ENCODE measurements around the gene ELOVL6.

Gene ELOVL6

GRCh38 chr4:110130576-110131358 is 67.6 kb downstream of the ELOVL6 start:
- peak overlapping the region; percentile 61 for H3K27ac ChIP-seq
- peak; percentile 63 for DNase-seq (ENCODE audit: low read depth, low spot score)

- DNase-seq (ENCODE audit: low read depth, low spot score), result no peak
- peak overlapping the region; percentile 61 for H3K27ac ChIP-seq
Measured at GRCh38 chr4:110129544-110129943, 68.9 kb downstream of the ELOVL6 start.

DNA sequence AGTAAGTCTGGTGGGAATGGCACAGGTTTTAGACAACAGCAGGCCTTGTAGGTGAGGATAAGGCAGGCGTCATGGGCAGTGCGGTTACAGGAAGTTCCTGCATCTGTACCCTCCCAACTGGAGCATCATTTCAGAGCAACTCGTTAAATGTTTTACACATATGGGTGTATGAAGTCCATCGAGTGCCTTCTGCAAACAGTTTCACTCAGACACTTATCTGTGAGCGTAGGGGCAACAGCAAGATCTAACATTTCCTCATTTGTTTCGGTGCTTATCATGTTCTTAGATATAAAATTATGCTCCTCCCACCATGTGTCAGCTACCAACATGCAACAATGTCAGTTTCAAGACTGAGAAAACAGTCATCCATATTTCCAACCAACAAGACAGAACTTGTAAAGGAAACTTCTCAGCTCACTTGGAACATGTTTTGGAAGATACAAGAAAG is 69.9 kb downstream of the ELOVL6 start:
- DNase-seq (ENCODE audit: low read depth, low spot score), result peak; percentile 83
- H3K27ac ChIP-seq, result peak overlapping the region; percentile 61

- DNase-seq (ENCODE audit: low read depth, low spot score), result no peak
Measured at GRCh38 chr4:110128029-110128428, 70.4 kb downstream of the ELOVL6 start.

DNA sequence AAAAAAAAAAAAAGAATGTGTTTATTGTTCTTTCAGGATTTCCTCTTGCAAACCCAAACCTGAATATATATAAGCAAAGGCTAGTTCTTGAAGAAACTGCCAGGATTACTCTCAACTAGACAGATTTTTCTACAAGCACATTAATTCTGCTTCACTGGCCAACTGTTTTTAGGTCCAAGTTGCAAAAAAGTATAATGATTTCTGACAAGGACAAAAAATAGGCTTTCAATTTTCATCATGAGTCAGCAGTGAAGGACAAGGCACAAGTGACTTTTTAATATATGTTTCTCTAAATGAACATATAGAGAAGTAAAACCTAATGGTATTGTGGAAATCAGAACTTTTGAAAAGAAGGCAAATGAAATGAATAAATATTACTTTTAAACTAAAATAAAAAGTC is 73.7 kb downstream of the ELOVL6 start:
- DNase-seq (ENCODE audit: low read depth, low spot score), result no peak
- H3K27ac ChIP-seq, result no peak overlapping the region

More at GRCh38 chr4:110128029-110128428, 70.4 kb downstream of the ELOVL6 start:
- peak overlapping the region; percentile 61 for H3K27ac ChIP-seq

DNA sequence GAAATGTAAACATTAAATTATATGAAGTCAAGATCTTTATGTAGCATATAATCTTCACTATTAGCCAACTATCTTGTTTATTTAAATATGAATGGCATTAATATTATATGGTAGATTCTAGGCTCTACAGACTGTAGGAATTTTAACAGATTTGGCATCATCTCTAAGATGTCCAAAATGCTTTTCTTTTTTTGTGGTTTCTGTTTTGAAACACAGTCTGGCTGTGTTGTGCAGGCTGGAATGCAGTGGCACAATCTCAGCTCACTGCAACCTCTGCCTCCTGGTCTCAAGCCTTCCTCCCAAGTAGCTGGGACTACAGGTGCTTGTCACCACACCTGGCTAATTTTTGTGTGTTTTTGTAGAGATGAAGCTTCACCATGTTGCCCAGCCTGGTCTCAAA is 76.2 kb downstream of the ELOVL6 start:
- no peak for DNase-seq (ENCODE audit: low read depth, low spot score)

DNA sequence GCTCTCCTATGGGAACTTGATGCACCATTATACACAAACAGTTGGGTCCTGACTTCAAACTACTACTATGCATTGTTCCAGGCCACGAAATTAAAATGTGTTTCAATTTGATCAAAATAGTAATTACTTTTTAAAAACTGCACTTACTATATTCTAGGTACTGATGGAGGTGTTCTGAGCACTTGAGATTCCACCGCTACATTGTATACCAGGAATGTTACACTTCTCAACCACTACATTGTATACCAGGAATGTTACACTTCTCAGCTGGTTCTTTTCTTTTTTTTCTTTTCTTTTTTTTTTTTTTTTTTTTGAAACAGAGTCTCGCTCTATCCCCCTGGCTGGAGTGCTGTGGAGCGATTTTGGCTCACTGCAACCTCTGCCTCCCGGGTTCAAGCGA is 77.9 kb downstream of the ELOVL6 start:
- no peak for DNase-seq (ENCODE audit: low read depth, low spot score)
- H3K27ac ChIP-seq, result peak overlapping the region; percentile 66

More for the DNA sequence above, 76.2 kb downstream of the ELOVL6 start:
- H3K27ac ChIP-seq, result no peak overlapping the region

GRCh38 chr4:110119880-110120279 is 78.5 kb downstream of the ELOVL6 start:
- DNase-seq (ENCODE audit: low read depth, low spot score), result no peak
- peak overlapping the region; percentile 66 for H3K27ac ChIP-seq

- peak; percentile 50 for DNase-seq (ENCODE audit: low read depth, low spot score)
- H3K27ac ChIP-seq, result peak overlapping the region; percentile 66
Measured at GRCh38 chr4:110119337-110119736, 79.1 kb downstream of the ELOVL6 start.

DNA sequence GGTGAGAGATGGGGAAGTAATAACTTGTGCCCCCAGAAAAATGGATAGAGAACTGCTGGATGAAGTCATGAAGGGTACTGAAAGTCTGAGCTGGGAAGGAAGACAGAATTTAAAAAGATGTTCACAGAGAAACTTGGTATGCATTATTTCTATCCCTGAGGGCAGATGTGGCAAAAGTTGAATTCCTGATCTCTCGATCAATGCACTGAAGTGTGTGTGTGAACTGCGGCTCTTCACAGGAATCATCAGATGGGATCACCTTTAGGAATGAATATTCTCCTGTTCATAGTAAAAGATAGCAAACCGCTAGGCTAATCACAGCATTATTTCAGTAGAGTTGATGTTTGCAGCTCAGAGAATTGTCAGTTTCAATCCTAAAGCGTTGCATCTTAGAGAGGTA is 86.4 kb downstream of the ELOVL6 start:
- no peak for DNase-seq (ENCODE audit: low read depth, low spot score)
- no peak overlapping the region for H3K27ac ChIP-seq

- no peak for DNase-seq (ENCODE audit: low read depth, low spot score)
- no peak overlapping the region for H3K27ac ChIP-seq
Measured at GRCh38 chr4:110109455-110109854, 89.0 kb downstream of the ELOVL6 start.

- no peak for DNase-seq (ENCODE audit: low read depth, low spot score)
- H3K27ac ChIP-seq, result no peak overlapping the region
Measured at GRCh38 chr4:110108960-110109359, 89.5 kb downstream of the ELOVL6 start.

DNA sequence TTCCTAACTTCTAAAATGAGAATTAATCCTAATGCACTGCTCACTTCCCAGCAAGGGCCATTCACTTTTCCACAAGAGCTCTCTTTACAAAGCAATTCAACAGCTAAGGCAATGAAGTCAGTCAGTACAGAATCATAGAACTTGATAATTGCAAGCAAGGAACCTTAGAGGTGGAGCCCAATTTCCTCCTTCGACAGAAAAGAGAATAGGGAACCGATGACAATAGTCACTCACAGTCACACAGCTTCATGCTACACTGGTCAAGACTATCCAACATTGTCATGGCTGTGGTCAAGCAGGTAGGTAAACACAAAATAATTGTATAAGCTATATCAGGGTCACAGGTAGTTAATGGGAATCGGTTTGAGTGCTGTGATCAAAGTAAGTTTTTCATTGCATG is 90.0 kb downstream of the ELOVL6 start:
- H3K27ac ChIP-seq, result peak overlapping the region; percentile 3
- no peak for DNase-seq (ENCODE audit: low read depth, low spot score)

- DNase-seq (ENCODE audit: low read depth, low spot score), result no peak
- peak overlapping the region; percentile 3 for H3K27ac ChIP-seq
Measured at GRCh38 chr4:110107866-110108265, 90.5 kb downstream of the ELOVL6 start.

DNA sequence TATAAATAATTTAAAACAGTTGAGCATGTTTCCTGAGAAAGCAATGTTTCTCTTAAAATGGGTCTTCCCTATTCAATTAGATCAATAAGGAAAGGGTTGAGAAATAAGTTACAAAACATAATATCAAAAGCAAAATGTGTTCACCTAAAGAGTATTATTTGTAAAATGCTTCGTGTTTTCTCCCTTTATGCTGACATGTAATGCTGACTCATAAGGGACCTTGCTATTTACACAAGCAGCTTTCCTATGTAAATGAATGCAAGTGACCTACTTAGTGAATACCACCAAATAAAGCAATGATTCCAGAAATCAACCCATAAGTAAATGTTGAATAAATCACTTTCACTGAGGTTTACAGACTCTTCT is 91.5 kb downstream of the ELOVL6 start:
- DNase-seq (ENCODE audit: low read depth, low spot score), result no peak
- H3K27ac ChIP-seq, result peak overlapping the region; percentile 51

- DNase-seq (ENCODE audit: low read depth, low spot score), result no peak
- no peak overlapping the region for H3K27ac ChIP-seq
Measured at GRCh38 chr4:110104661-110105060, 93.8 kb downstream of the ELOVL6 start.

GRCh38 chr4:110099638-110100037 is 98.8 kb downstream of the ELOVL6 start:
- no peak overlapping the region for H3K27ac ChIP-seq
- DNase-seq (ENCODE audit: low read depth, low spot score), result no peak

DNA sequence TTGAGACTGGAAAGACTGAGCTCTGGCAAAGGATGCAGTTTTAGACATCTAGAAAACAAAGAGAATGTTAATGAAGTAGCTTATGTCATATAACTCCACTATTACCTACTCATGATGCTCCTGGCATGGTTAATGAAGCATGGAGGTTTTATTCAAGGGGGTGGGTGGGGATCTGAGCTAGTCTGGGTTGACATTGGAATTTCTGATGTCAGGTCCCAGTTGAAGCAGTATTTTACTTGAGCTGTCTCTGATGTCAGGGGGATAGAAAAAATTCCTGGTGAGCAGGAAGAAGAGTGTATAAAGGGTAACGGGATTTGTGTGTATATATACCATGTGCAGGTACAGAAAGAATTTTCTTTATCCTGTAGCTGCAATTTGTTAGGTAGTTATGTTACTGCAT is 102.0 kb downstream of the ELOVL6 start:
- DNase-seq (ENCODE audit: low read depth, low spot score), result no peak
- H3K27ac ChIP-seq, result no peak overlapping the region

GRCh38 chr4:110092646-110093045 is 105.8 kb downstream of the ELOVL6 start:
- DNase-seq (ENCODE audit: low read depth, low spot score), result no peak
- peak overlapping the region; percentile 94 for H3K27ac ChIP-seq

DNA sequence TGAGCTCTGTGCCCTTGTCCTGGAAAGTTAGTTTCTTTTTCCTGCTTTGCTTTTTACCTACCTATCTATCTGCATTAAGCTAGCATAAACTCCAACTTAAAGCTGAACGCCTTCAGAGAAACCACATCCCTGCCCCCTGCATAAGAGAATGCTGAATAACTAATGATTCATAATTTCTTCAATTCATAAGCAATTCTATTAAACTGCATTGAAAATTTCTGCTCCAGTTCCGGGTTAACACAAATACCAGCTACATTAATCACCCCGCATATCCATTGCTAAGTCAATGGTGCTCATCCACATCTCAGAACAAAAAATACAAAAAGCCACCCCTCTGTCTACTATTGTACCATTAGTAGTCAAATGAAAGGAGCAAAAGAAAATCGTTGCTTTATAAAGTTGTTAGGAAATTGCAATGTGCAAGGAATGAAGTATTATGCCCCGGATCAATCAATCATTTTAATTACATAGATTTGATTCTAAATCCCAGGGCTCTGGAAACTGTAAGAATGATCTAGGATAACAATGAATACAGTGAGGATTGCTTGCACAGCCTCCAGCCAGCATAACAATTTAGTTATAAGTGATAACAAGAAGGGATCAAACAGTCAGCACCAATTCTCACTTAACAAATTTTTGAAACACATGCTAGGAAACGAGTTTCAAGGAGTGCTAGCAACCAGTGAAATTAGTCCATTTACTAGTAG is 106.8 kb downstream of the ELOVL6 start:
- H3K27ac ChIP-seq, result peak overlapping the region; percentile 94
- peak; percentile 36 for DNase-seq (ENCODE audit: low read depth, low spot score)

DNA sequence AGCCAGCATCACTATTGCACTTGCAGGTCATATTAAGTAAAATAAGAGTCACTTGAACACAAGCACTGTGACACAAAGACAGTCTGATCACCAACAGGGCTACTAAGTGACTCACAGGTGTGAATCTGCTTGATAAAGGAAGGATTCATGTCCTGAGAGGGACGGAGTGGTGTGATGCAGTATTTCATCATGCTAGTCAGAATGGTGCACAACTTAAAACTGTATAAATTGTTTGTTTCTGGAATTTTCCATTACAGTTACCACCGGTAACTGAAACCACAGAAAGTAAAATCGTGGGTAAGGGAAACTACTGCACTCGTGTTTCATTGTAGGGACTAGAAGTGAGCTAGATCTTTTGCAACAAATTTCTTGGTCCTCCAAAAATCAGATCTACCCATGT is 109.7 kb downstream of the ELOVL6 start:
- peak overlapping the region; percentile 94 for H3K27ac ChIP-seq
- no peak for DNase-seq (ENCODE audit: low read depth, low spot score)
